ENCODE measurements around the gene GMPR. TPM values are rescaled to one million over a fixed set of nuclear protein-coding genes. Genes with fewer than 3 reads are reported as not detected.

Gene GMPR
- total RNA-seq, 1 experiment from 2014 or later, result 24.0 TPM

DNA sequence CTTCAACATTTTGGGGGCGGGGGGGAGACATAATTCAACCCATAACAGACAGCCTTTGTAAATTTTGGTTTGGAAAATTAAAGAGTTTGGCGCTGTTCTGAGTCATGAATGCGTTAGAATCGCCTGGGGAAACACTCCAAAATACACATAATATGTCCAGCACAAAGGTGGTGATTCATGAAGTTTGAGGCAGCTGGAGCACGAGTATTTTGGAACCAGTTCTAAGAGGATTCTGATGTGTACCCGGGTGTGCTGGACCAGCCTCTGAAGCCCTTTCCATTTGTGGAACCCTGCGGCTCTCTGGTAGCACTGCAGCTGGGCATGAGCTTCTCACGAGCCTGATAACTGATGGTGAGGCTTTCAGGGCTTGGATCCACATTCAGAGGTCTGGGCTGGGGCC lies 4.7 kb downstream of the GMPR start:
- Histone ChIP-seq H3K9me3 (ENCODE audit: control insufficient read depth in 1 of 2, insufficient read depth in 1 of 2, low read depth in 1 of 2, low read length in 2 of 2) (no peaks in the 10 kb centered on the region), H3K4me3 (replicated peaks in 1 of 2; ENCODE audit: low read depth in 1 of 2, low read length in 2 of 2) (no peak overlapping the region), H3K4me2 (ENCODE audit: low read length) (no peak overlapping the region), H4K20me1 (ENCODE audit: insufficient read depth) (no peaks in the 10 kb centered on the region), H3K27me3 (ENCODE audit: insufficient read depth, low read length) (no peaks in the 10 kb centered on the region), H3K79me2 (ENCODE audit: insufficient read depth, low read length) (peaks cover 7% of the 10 kb centered on the region; the same call in 1 of the 2 replicates), H3K9ac (ENCODE audit: low read length) (no peak overlapping the region), H3K4me1 (ENCODE audit: control insufficient read depth in 1 of 2, insufficient read depth in 2 of 2, low read length in 2 of 2) (peaks cover 5 to 8% of the 10 kb centered on the region in 2 experiments), H3K36me3 (ENCODE audit: control insufficient read depth in 1 of 2, insufficient read depth in 2 of 2, low read length in 2 of 2) (peaks cover 0 to 8% of the 10 kb centered on the region in 2 experiments; a peak in 3 of 4 replicates), H3K27ac (ENCODE audit: low read depth, low read length) (no peak overlapping the region), H3K9me2 (ENCODE audit: insufficient read depth) (no peaks in the 10 kb centered on the region), H2AFZ (ENCODE audit: low read depth, low read length, poor library complexity, severe bottlenecking) (no peak overlapping the region)
- TF ChIP-seq, protein P1, sequence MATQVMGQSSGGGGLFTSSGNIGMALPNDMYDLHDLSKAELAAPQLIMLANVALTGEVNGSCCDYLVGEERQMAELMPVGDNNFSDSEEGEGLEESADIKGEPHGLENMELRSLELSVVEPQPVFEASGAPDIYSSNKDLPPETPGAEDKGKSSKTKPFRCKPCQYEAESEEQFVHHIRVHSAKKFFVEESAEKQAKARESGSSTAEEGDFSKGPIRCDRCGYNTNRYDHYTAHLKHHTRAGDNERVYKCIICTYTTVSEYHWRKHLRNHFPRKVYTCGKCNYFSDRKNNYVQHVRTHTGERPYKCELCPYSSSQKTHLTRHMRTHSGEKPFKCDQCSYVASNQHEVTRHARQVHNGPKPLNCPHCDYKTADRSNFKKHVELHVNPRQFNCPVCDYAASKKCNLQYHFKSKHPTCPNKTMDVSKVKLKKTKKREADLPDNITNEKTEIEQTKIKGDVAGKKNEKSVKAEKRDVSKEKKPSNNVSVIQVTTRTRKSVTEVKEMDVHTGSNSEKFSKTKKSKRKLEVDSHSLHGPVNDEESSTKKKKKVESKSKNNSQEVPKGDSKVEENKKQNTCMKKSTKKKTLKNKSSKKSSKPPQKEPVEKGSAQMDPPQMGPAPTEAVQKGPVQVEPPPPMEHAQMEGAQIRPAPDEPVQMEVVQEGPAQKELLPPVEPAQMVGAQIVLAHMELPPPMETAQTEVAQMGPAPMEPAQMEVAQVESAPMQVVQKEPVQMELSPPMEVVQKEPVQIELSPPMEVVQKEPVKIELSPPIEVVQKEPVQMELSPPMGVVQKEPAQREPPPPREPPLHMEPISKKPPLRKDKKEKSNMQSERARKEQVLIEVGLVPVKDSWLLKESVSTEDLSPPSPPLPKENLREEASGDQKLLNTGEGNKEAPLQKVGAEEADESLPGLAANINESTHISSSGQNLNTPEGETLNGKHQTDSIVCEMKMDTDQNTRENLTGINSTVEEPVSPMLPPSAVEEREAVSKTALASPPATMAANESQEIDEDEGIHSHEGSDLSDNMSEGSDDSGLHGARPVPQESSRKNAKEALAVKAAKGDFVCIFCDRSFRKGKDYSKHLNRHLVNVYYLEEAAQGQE (IDR thresholded peaks at IDR 0.05; ENCODE audit: low read depth), result no peak
- TF ChIP-seq FOSL1 (IDR thresholded peaks at IDR 0.05; ENCODE audit: low read depth) (no peak), CEBPB (IDR thresholded peaks at IDR 0.05; ENCODE audit: low read depth) (no peak), ZNF274 (IDR thresholded peaks at IDR 0.05; ENCODE audit: low read depth, low read length) (no peak), ELF1 (IDR thresholded peaks at IDR 0.05; ENCODE audit: borderline replicate concordance, low read depth) (no peak), EZH2 (IDR thresholded peaks at IDR 0.05) (no peak), EGR1 (IDR thresholded peaks at IDR 0.05; ENCODE audit: low read depth) (no peak), SRF (IDR thresholded peaks at IDR 0.05; ENCODE audit: low read depth) (no peak), SP1 (IDR thresholded peaks at IDR 0.05; ENCODE audit: low read depth) (no peak), POLR2A (IDR thresholded peaks at IDR 0.05; ENCODE audit: borderline replicate concordance, extremely low read depth, insufficient read depth, insufficient read length) (no peak), SIN3A (IDR thresholded peaks at IDR 0.05; ENCODE audit: low read depth) (no peak), TCF7L2 (IDR thresholded peaks at IDR 0.05; ENCODE audit: borderline replicate concordance, extremely low read depth, insufficient read depth, insufficient read length) (no peak)
- TF ChIP-seq, protein P2, sequence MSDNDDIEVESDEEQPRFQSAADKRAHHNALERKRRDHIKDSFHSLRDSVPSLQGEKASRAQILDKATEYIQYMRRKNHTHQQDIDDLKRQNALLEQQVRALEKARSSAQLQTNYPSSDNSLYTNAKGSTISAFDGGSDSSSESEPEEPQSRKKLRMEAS (IDR thresholded peaks at IDR 0.05), result no peak
- TF ChIP-seq, protein P3, sequence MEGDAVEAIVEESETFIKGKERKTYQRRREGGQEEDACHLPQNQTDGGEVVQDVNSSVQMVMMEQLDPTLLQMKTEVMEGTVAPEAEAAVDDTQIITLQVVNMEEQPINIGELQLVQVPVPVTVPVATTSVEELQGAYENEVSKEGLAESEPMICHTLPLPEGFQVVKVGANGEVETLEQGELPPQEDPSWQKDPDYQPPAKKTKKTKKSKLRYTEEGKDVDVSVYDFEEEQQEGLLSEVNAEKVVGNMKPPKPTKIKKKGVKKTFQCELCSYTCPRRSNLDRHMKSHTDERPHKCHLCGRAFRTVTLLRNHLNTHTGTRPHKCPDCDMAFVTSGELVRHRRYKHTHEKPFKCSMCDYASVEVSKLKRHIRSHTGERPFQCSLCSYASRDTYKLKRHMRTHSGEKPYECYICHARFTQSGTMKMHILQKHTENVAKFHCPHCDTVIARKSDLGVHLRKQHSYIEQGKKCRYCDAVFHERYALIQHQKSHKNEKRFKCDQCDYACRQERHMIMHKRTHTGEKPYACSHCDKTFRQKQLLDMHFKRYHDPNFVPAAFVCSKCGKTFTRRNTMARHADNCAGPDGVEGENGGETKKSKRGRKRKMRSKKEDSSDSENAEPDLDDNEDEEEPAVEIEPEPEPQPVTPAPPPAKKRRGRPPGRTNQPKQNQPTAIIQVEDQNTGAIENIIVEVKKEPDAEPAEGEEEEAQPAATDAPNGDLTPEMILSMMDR (IDR thresholded peaks at IDR 0.05 in 2 of 3, conservative IDR thresholded peaks at IDR 0.05 in 1 of 3; ENCODE audit: borderline replicate concordance in 1 of 3, insufficient read depth in 1 of 3, low read depth in 2 of 3, low read length in 2 of 3), result no peak
- CTCF ChIA-PET, result interaction anchor here (0.8 kb wide), 1 partner anchor 43 kb away, joined by 4 read pairs; no protein-coding TSS in a partner anchor
- intact Hi-C loops (cut with micrococcal nuclease), result no loop called here
- DNase-seq (ENCODE audit: low read depth, low spot score) (no peak), ATAC-seq (no peak)
- no TSS peak for BruUV-seq (replicated peaks)
- POLR2A ChIA-PET, result interaction anchor here (0.6 kb wide), 1 partner anchor 1330 kb away, joined by 3 read pairs; no protein-coding TSS in a partner anchor
- RAD21 ChIA-PET (ENCODE audit: low non-redundant PET in 1 of 2, low total read pairs in 2 of 2, uncharacterized antibody in 2 of 2, unreplicated experiment in 2 of 2), result no interaction called here
